DND-41 (cell line): Measurements from ENCODE around the gene FBXO42.

Experiments
- ATAC-seq: fragments of 200-7000 bp; cut with Tn5 transposase; 3 replicates; pipeline ENCODE4 v1.9.1; 2021; ENCODE audit warnings: low read depth; ENCODE audit not compliant: insufficient read depth
- DNase-seq: peaks from one replicate; pipeline ENCODE4 v3.0.0-alpha.2; 2020
- H2AFZ ChIP-seq: 2 replicates; pipeline ENCODE4 v1.6.0; 2012; ENCODE audit warnings: low read depth, low read length
- H3K27ac ChIP-seq: 2 replicates; pipeline ENCODE4 v1.5.1; 2012; ENCODE audit warnings: low read length, inconsistent platforms
- H3K27me3 ChIP-seq: fragments of 200-600 bp; sonication (generic); 2 replicates; pipeline ENCODE4 v1.6.0; 2012; ENCODE audit warnings: low read length, mild to moderate bottlenecking, inconsistent platforms; ENCODE audit not compliant: insufficient read depth, poor library complexity
- H3K36me3 ChIP-seq: 2 replicates; pipeline ENCODE4 v1.5.1; 2012; ENCODE audit warnings: low read length, inconsistent platforms; ENCODE audit not compliant: insufficient read depth
- H3K4me1 ChIP-seq: 2 replicates; pipeline ENCODE4 v1.5.1; 2012; ENCODE audit warnings: mild to moderate bottlenecking, low read length; ENCODE audit not compliant: insufficient read depth
- H3K4me2 ChIP-seq: 2 replicates; pipeline ENCODE4 v1.6.0; 2012; ENCODE audit warnings: mild to moderate bottlenecking, moderate library complexity, low read length, inconsistent platforms; ENCODE audit not compliant: insufficient read depth
- H3K4me3 ChIP-seq, 2 experiments: fragments of 200-600 bp in 1 of 2; shearing (Covaris generic) in 1 of 2; 2 replicates each; pipeline ENCODE4 v1.5.1; 2012 to 2016; ENCODE audit warnings: inconsistent platforms in 2 of 2, low read length in 2 of 2, mild to moderate bottlenecking in 2 of 2, low read depth in 1 of 2, moderate library complexity in 1 of 2
- H3K79me2 ChIP-seq: 2 replicates; pipeline ENCODE4 v1.6.0; 2012; ENCODE audit warnings: low read length, inconsistent platforms; ENCODE audit not compliant: insufficient read depth
- H3K9ac ChIP-seq: 2 replicates; pipeline ENCODE4 v1.6.0; 2012; ENCODE audit warnings: low read depth, mild to moderate bottlenecking, inconsistent platforms, low read length, moderate library complexity
- H3K9me3 ChIP-seq: 2 replicates; pipeline ENCODE4 v1.5.1; 2012; ENCODE audit warnings: low read length, moderate library complexity, mild to moderate bottlenecking, inconsistent platforms; ENCODE audit not compliant: insufficient read depth, severe bottlenecking
- H4K20me1 ChIP-seq: 2 replicates; pipeline ENCODE4 v1.6.0; 2012; ENCODE audit warnings: low read length; ENCODE audit not compliant: insufficient read depth
- CTCF ChIP-seq: IDR thresholded peaks from 2 replicates; pipeline ENCODE4 v1.5.1; 2012; ENCODE audit warnings: borderline replicate concordance, low read length, moderate library complexity, mild to moderate bottlenecking; ENCODE audit not compliant: poor library complexity, severe bottlenecking; ENCODE audit errors: extremely low read depth
- EZH2 ChIP-seq: IDR thresholded peaks from 3 replicates; pipeline ENCODE4 v1.6.1; 2012; ENCODE audit warnings: borderline replicate concordance, low read depth, mild to moderate bottlenecking, moderate library complexity, low read length, inconsistent platforms; ENCODE audit not compliant: severe bottlenecking

Gene FBXO42

DNA sequence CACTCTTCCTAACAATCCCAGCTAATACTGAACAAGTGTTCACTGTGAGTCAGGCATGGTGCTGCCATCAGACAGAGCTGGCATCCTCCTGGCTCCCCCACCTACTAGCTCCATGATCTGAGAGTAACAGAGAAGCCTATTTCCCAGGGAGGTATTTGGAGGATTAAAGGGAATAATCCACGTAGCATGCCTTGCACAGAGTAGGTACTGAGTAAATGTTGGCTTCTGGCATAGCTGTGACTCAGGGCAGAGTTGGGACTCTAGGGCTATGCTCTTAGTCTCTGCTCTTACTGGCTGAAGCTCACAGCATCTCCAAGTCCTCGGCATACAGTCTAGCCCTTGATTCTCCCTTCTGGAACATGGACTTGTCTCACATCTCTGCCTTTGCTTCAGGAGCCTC is 148.1 kb downstream of the FBXO42 start:
- H3K9me3 ChIP-seq: no peaks in the 10 kb centered on the region
- H3K27me3 ChIP-seq: no peaks in the 10 kb centered on the region
- H4K20me1 ChIP-seq: no peaks in the 10 kb centered on the region
- no peaks in the 10 kb centered on the region; the same call in 1 of the 2 replicates for H3K36me3 ChIP-seq
- DNase-seq (no peak), ATAC-seq (no peak)
- TF ChIP-seq CTCF (no peak), EZH2 (no peak)
- peaks cover 24% of the 10 kb centered on the region for H3K4me1 ChIP-seq
- no peaks in the 10 kb centered on the region for H3K79me2 ChIP-seq
- H3K27ac ChIP-seq: no peak overlapping the region
- H3K4me3 ChIP-seq: no peak overlapping the region
- no peak overlapping the region for H3K9ac ChIP-seq
- no peak overlapping the region for H2AFZ ChIP-seq
- H3K4me2 ChIP-seq: no peak overlapping the region

GRCh38 chr1:16203550-16203949 is 148.7 kb downstream of the FBXO42 start:
- TF ChIP-seq EZH2 (no peak), CTCF (no peak)

GRCh38 chr1:16202281-16203210 is 149.7 kb downstream of the FBXO42 start:
- TF ChIP-seq CTCF: no peak
- no peak for TF ChIP-seq EZH2
- Histone ChIP-seq H3K4me3 (no peak overlapping the region), H3K9me3 (no peaks in the 10 kb centered on the region), H3K36me3 (peaks cover 3% of the 10 kb centered on the region; the same call in 1 of the 2 replicates), H3K4me2 (no peak overlapping the region), H4K20me1 (no peaks in the 10 kb centered on the region), H2AFZ (no peak overlapping the region), H3K9ac (no peak overlapping the region), H3K27me3 (no peaks in the 10 kb centered on the region), H3K79me2 (no peaks in the 10 kb centered on the region), H3K27ac (no peak overlapping the region), H3K4me1 (peaks cover 20% of the 10 kb centered on the region)
- no peak for ATAC-seq
- no peak for DNase-seq

More at GRCh38 chr1:16203550-16203949, 148.7 kb downstream of the FBXO42 start:
- no peaks in the 10 kb centered on the region for H3K27me3 ChIP-seq
- H2AFZ ChIP-seq: no peak overlapping the region
- peaks cover 3% of the 10 kb centered on the region; the same call in 1 of the 2 replicates for H3K36me3 ChIP-seq
- H3K4me2 ChIP-seq: no peak overlapping the region
- H3K4me3 ChIP-seq: no peak overlapping the region
- H3K79me2 ChIP-seq: no peaks in the 10 kb centered on the region
- no peak overlapping the region for H3K27ac ChIP-seq
- no peak overlapping the region for H3K9ac ChIP-seq
- H4K20me1 ChIP-seq: no peaks in the 10 kb centered on the region
- peaks cover 24% of the 10 kb centered on the region for H3K4me1 ChIP-seq
- ATAC-seq: no peak
- no peaks in the 10 kb centered on the region for H3K9me3 ChIP-seq
- no peak for DNase-seq
